PC-3 (cell line): ENCODE results near the gene BRD9. TPM values are rescaled to one million over a fixed set of nuclear protein-coding genes. Genes with fewer than 3 reads are reported as not detected.
"Not testable (repeated sequence)": the region's sequence is repeated elsewhere in the genome, so short reads cannot be mapped to it uniquely, and the experiment has no call there.

Experiments used
- ATAC-seq: fragments of 200-7000 bp; cut with Tn5 transposase; 2 replicates; pipeline ENCODE4 v1.9.1; 2020; ENCODE audit warnings: mild to moderate bottlenecking, moderate library complexity
- BruUV-seq: library from RNA; stranded (reverse); fragments of 400-500 nt; replicated peaks from 2 replicates; lab custom pipeline; 2021; lab: Mats Ljungman, UMichigan
- CTCF ChIA-PET: fragments of 300-600 bp; sonication (Branson Sonifier 250); formaldehyde crosslinking; loops from one replicate; lab custom pipeline; 2022; ENCODE audit warnings: antibody characterized with exemption; lab: Charles Lee
- POLR2A ChIA-PET: fragments of 300-600 bp; sonication (Branson Sonifier 250); formaldehyde crosslinking; loops from one replicate; lab custom pipeline; 2022; ENCODE audit warnings: antibody characterized with exemption; ENCODE audit not compliant: unreplicated experiment; lab: Charles Lee
- DNase-seq: peaks from one replicate; pipeline ENCODE4 v3.0.0-alpha.2; 2015
- H2AFZ ChIP-seq: fragments of 300-600 bp; sonication (generic); 2 replicates; pipeline ENCODE4 v1.6.0; 2016; ENCODE audit warnings: antibody characterized with exemption, low read length
- H3F3A ChIP-seq: fragments of 300-600 bp; sonication (generic); one replicate; pipeline ENCODE4 v1.6.0; 2017; ENCODE audit warnings: antibody characterized with exemption, low read length, control low read depth, mild to moderate bottlenecking; ENCODE audit not compliant: unreplicated experiment
- H3K27ac ChIP-seq: fragments of 300-600 bp; sonication (generic); 2 replicates; pipeline ENCODE4 v1.5.1; 2016; ENCODE audit warnings: mild to moderate bottlenecking, low read length
- H3K27me3 ChIP-seq: fragments of 300-600 bp; sonication (generic); 2 replicates; pipeline ENCODE4 v1.6.1; 2016; ENCODE audit warnings: low read length, mixed read lengths
- H3K36me3 ChIP-seq: fragments of 300-600 bp; sonication (generic); 2 replicates; pipeline ENCODE4 v1.6.1; 2016; ENCODE audit warnings: low read depth, mixed run types, low read length, mixed read lengths
- H3K4me1 ChIP-seq: fragments of 300-600 bp; sonication (generic); 2 replicates; pipeline ENCODE4 v1.5.1; 2016; ENCODE audit warnings: low read length; ENCODE audit not compliant: insufficient read depth
- H3K4me2 ChIP-seq: fragments of 300-600 bp; sonication (generic); 2 replicates; pipeline ENCODE4 v1.6.0; 2016; ENCODE audit warnings: low read length
- H3K4me3 ChIP-seq: fragments of 300-600 bp; sonication (generic); 2 replicates; pipeline ENCODE4 v1.5.1; 2016; ENCODE audit warnings: mild to moderate bottlenecking, low read length, mixed read lengths
- H3K79me2 ChIP-seq: fragments of 300-600 bp; sonication (generic); 2 replicates; pipeline ENCODE4 v1.6.1; 2017; ENCODE audit warnings: low read length, mixed read lengths
- H3K9ac ChIP-seq: fragments of 300-600 bp; sonication (generic); 2 replicates; pipeline ENCODE4 v1.6.0; 2016; ENCODE audit warnings: mild to moderate bottlenecking, low read length
- H3K9me2 ChIP-seq: fragments of 300-600 bp; sonication (generic); replicated peaks from 2 replicates; pipeline ENCODE4 v1.6.1; 2016; ENCODE audit warnings: mixed run types, low read length, mixed read lengths
- H3K9me3 ChIP-seq: fragments of 300-600 bp; sonication (generic); 2 replicates; pipeline ENCODE4 v1.6.1; 2016; ENCODE audit warnings: low read length, mixed read lengths
- H4K20me1 ChIP-seq: fragments of 300-600 bp; sonication (generic); 2 replicates; pipeline ENCODE4 v1.6.1; 2016; ENCODE audit warnings: low read length, mixed read lengths
- CTCF ChIP-seq: fragments of 300-600 bp; sonication (generic); conservative IDR thresholded peaks from 2 replicates; pipeline ENCODE4 v1.5.1; 2017; ENCODE audit warnings: antibody characterized with exemption, low read depth, mild to moderate bottlenecking, low read length
- EZH2 ChIP-seq: fragments of 300-600 bp; sonication (generic); IDR thresholded peaks from one replicate; pipeline ENCODE4 v1.6.1; 2017; ENCODE audit warnings: antibody characterized with exemption, mild to moderate bottlenecking, low read length; ENCODE audit not compliant: unreplicated experiment
- EZH2phosphoT487 ChIP-seq: fragments of 300-600 bp; sonication (generic); IDR thresholded peaks from 2 replicates; pipeline ENCODE4 v1.6.1; 2018; ENCODE audit warnings: mild to moderate bottlenecking, antibody characterized with exemption, low read length, borderline replicate concordance
- intact Hi-C: fragments of 100-400 bp; cut with micrococcal nuclease; formaldehyde crosslinking; loops from 2 replicates; pipeline ENCODE4 v1.9.0; 2023
- total RNA-seq: library from RNA; depleted of rRNA; stranded (reverse); fragments of >200 nt; gene quantifications from 2 replicates; pipeline ENCODE4 v1.2.3, GENCODE V29; 2014

Gene BRD9
- total RNA-seq, 1 experiment from 2014 or later = 50.4 TPM

GRCh38 chr5:931570-932145 lies 39.1 kb upstream of the BRD9 start:
- no peaks in the 10 kb centered on the region for H3K27me3 ChIP-seq
- ChIA-PET CTCF (no interaction called here), POLR2A (no interaction called here)
- no peaks in the 10 kb centered on the region for H3K36me3 ChIP-seq
- intact Hi-C loops = loop anchor here (5.0 kb wide), 1 partner anchor 71 kb away; no protein-coding TSS in a partner anchor
- peak overlapping the region; percentile 49 for H3K9ac ChIP-seq
- H3K27ac ChIP-seq = peak overlapping the region; percentile 77
- H4K20me1 ChIP-seq = no peaks in the 10 kb centered on the region
- no peaks in the 10 kb centered on the region for H3K9me2 ChIP-seq
- H3K9me3 ChIP-seq = no peaks in the 10 kb centered on the region
- no peaks in the 10 kb centered on the region for H3F3A ChIP-seq
- TSS peak; percentile 87 for BruUV-seq
- no peaks in the 10 kb centered on the region for H3K79me2 ChIP-seq
- H3K4me1 ChIP-seq = peaks cover 31% of the 10 kb centered on the region
- H3K4me3 ChIP-seq = no peak overlapping the region
- H3K4me2 ChIP-seq = peak overlapping the region; percentile 40; the same call in 1 of the 2 replicates
- ATAC-seq (no peak), DNase-seq (no peak)
- H2AFZ ChIP-seq = no peak overlapping the region
- no peak for TF ChIP-seq EZH2phosphoT487
- TF ChIP-seq EZH2 = no peak
- no peak for TF ChIP-seq CTCF

- peak; percentile 87 for ATAC-seq
- DNase-seq = peak; percentile 91
- H4K20me1 ChIP-seq = no peaks in the 10 kb centered on the region
- no peaks in the 10 kb centered on the region for H3F3A ChIP-seq
- no TSS peak for BruUV-seq
- ChIA-PET POLR2A (no interaction called here), CTCF (no interaction called here)
- no peaks in the 10 kb centered on the region for H3K36me3 ChIP-seq
- H2AFZ ChIP-seq = no peak overlapping the region
- H3K4me3 ChIP-seq = no peak overlapping the region
- no peaks in the 10 kb centered on the region for H3K9me3 ChIP-seq
- no peaks in the 10 kb centered on the region for H3K27me3 ChIP-seq
- H3K9ac ChIP-seq = peak overlapping the region; percentile 61; the same call in 1 of the 2 replicates
- H3K79me2 ChIP-seq = no peaks in the 10 kb centered on the region
- intact Hi-C loops = loop anchor here (5.0 kb wide), 1 partner anchor 71 kb away; no protein-coding TSS in a partner anchor
- peaks cover 31% of the 10 kb centered on the region for H3K4me1 ChIP-seq
- no peaks in the 10 kb centered on the region for H3K9me2 ChIP-seq
- H3K4me2 ChIP-seq = peak overlapping the region; percentile 40
- peak overlapping the region; percentile 84 for H3K27ac ChIP-seq
- no peak for TF ChIP-seq EZH2phosphoT487
These were observed 38.3 kb upstream of the BRD9 start for GRCh38 chr5:930866-931265.

- Histone ChIP-seq H3K27me3 (no peaks in the 10 kb centered on the region), H3K4me2 (no peak overlapping the region), H3K9ac (no peak overlapping the region), H3K9me2 (no peaks in the 10 kb centered on the region), H3K4me3 (no peak overlapping the region), H4K20me1 (no peaks in the 10 kb centered on the region), H2AFZ (no peak overlapping the region), H3K36me3 (no peaks in the 10 kb centered on the region), H3K79me2 (no peaks in the 10 kb centered on the region), H3K9me3 (no peaks in the 10 kb centered on the region), H3K27ac (no peak overlapping the region), H3F3A (no peaks in the 10 kb centered on the region), H3K4me1 (peaks cover 31% of the 10 kb centered on the region)
- TF ChIP-seq EZH2 = no peak
- TF ChIP-seq CTCF = no peak
- TF ChIP-seq EZH2phosphoT487 = no peak
- ChIA-PET POLR2A (interaction anchor here (0.6 kb wide), 1 partner anchor 48 kb away, joined by 3 read pairs; no protein-coding TSS in a partner anchor), CTCF (no interaction called here)
- intact Hi-C loops = loop anchor here (10.0 kb wide), 1 partner anchor 715 kb away; no protein-coding TSS in a partner anchor
- DNase-seq (no peak), ATAC-seq (no peak)
- BruUV-seq = no TSS peak
These were observed 37.0 kb upstream of the BRD9 start for GRCh38 chr5:929596-929995.

DNA sequence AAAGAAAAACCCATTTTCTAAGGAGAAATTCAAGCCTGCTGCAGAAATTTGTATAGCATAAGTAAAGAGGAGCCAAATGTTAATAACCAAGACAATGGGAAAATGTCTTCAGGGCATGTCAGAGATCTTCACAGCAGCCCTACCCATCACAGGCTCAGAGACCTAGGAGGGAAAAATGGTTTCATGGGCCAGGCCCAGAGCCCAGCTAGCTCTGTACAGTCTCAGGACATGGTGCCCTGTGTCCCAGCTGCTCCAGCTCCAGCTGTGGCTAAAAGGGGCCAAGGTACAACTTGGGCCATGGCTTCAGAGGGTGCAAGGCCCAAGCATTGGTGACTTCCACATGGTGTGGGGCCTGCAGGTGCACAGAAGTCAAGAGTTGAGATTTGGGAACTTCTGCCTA lies 36.6 kb upstream of the BRD9 start:
- H3K27me3 ChIP-seq, ATAC-seq, H3K79me2 ChIP-seq, BruUV-seq, H3K4me2 ChIP-seq, H3K36me3 ChIP-seq, H3F3A ChIP-seq, DNase-seq, H4K20me1 ChIP-seq, H3K9ac ChIP-seq, H3K9me2 ChIP-seq, H3K4me3 ChIP-seq, CTCF ChIA-PET, H3K27ac ChIP-seq, H3K9me3 ChIP-seq, H2AFZ ChIP-seq: not testable (repeated sequence)
- peaks cover 31% of the 10 kb centered on the region for H3K4me1 ChIP-seq
- POLR2A ChIA-PET = interaction anchor here (0.6 kb wide), 1 partner anchor 48 kb away, joined by 3 read pairs; no protein-coding TSS in a partner anchor
- intact Hi-C loops = loop anchor here (10.0 kb wide), 1 partner anchor 716 kb away; no protein-coding TSS in a partner anchor
